Mesothelial cell of epicardium (in vitro differentiated cells): ENCODE data around the gene CHIT1. TPM values are rescaled to one million over a fixed set of nuclear protein-coding genes. Genes with fewer than 3 reads are reported as not detected.
A peak's percentile ranks its signal among the peaks of the same experiment; 100 is the strongest.

Experiments used
- DNase-seq, 2 experiments: peaks; one replicate each; pipeline ENCODE4 v3.0.0; 2021; ENCODE audit warnings: low spot score in 2 of 2; ENCODE audit not compliant: unreplicated experiment in 2 of 2
- H3K27ac Mint-ChIP-seq: 2 replicates; pipeline ENCODE4 v1.8.0; 2021; ENCODE audit warnings: mixed read lengths
- H3K27me3 Mint-ChIP-seq: 2 replicates; pipeline ENCODE4 v1.8.0; 2021; ENCODE audit warnings: low read depth, mixed read lengths
- H3K36me3 Mint-ChIP-seq: 2 replicates; pipeline ENCODE4 v1.8.0; 2021; ENCODE audit warnings: mixed read lengths
- H3K4me1 Mint-ChIP-seq: 2 replicates; pipeline ENCODE4 v1.8.0; 2021; ENCODE audit warnings: mixed read lengths
- H3K4me3 Mint-ChIP-seq: 2 replicates; pipeline ENCODE4 v1.8.0; 2021; ENCODE audit warnings: mild to moderate bottlenecking, moderate library complexity, mixed read lengths
- H3K9me3 Mint-ChIP-seq: 2 replicates; pipeline ENCODE4 v1.8.0; 2021; ENCODE audit warnings: mixed read lengths
- total RNA-seq: library from RNA; stranded (reverse); gene quantifications from 3 replicates; pipeline ENCODE4 v1.2.1, GENCODE V29; 2021
- TF ChIP-seq, protein P1 (sequence below): fragments of 200-600 bp; sonication (generic); IDR thresholded peaks from one replicate; pipeline ENCODE4 v1.5.0; 2021; ENCODE audit warnings: antibody characterized with exemption; ENCODE audit not compliant: unreplicated experiment

The CHIT1 gene
- total RNA-seq, 1 donor from 2014 or later = 0.13 TPM

DNA sequence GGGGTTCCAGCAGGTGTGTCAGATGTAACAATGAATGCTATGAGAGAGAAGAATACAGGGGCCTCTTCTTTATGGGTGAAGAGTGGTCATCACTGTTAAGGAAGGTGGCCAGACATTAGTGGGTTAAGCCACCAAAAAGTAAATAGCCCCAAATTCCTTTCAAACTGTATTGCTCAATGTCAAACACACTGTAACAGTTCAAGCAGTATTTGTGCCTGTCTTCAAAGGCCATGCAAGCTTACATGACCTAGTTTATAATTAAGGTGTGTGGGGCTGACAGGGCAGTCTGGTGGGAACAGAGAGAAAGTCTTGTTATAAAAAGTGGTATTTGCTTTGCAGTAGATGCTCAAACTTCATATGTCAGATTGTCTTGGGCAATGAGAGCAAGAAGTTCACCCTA is 18.5 kb downstream of the CHIT1 start:
- TF ChIP-seq, protein P1, sequence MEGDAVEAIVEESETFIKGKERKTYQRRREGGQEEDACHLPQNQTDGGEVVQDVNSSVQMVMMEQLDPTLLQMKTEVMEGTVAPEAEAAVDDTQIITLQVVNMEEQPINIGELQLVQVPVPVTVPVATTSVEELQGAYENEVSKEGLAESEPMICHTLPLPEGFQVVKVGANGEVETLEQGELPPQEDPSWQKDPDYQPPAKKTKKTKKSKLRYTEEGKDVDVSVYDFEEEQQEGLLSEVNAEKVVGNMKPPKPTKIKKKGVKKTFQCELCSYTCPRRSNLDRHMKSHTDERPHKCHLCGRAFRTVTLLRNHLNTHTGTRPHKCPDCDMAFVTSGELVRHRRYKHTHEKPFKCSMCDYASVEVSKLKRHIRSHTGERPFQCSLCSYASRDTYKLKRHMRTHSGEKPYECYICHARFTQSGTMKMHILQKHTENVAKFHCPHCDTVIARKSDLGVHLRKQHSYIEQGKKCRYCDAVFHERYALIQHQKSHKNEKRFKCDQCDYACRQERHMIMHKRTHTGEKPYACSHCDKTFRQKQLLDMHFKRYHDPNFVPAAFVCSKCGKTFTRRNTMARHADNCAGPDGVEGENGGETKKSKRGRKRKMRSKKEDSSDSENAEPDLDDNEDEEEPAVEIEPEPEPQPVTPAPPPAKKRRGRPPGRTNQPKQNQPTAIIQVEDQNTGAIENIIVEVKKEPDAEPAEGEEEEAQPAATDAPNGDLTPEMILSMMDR = no peak
- Mint-ChIP-seq H3K4me1 (peaks cover 7% of the 10 kb centered on the region), H3K27ac (no peak overlapping the region), H3K9me3 (no peaks in the 10 kb centered on the region), H3K4me3 (no peak overlapping the region), H3K27me3 (peaks cover 6% of the 10 kb centered on the region), H3K36me3 (no peaks in the 10 kb centered on the region)
- DNase-seq = no peak

DNA sequence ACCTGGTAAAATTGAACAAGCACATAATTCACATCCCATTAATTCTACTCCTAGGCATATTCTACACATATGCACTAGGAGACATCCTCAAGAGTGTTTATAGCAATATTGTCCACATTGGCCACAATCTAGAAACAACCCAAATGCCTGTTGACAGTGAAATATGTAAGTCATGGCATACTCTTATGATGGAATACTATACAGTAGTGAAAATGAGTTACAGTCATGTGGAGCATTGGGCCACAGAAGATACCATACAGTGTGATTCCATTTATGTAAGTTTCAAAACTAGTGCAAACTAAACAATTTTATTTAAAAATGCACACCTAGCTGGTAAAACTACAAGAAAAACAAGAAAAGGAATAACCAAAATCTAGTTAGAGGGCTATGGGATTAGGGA is 19.1 kb downstream of the CHIT1 start:
- DNase-seq = no peak
- Mint-ChIP-seq H3K4me3 (no peak overlapping the region), H3K36me3 (no peaks in the 10 kb centered on the region), H3K9me3 (no peaks in the 10 kb centered on the region), H3K4me1 (peaks cover 7% of the 10 kb centered on the region), H3K27ac (no peak overlapping the region), H3K27me3 (peaks cover 6% of the 10 kb centered on the region)
- TF ChIP-seq, protein P1 = no peak

DNA sequence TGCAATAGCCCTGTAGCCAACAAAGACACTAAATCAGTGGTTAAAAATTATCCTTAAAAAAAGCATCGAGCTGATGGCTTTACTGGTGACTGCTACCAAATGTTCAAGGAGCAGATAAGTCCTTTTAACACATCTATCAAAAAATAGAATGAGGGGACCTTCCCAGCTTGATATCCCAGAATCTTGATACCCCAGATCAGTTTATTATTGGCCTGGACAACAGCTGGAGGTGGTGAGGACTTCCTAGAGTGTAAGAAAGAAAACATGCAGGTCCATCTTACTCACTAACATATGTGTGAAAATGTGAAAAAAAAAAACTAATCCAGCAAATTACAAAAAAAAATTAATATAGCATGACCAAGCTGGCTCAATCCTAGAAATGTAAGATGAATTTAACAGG is 21.3 kb downstream of the CHIT1 start:
- peaks cover 7% of the 10 kb centered on the region for H3K4me1 Mint-ChIP-seq
- no peaks in the 10 kb centered on the region for H3K36me3 Mint-ChIP-seq
- no peak for DNase-seq
- H3K27me3 Mint-ChIP-seq = peaks cover 3% of the 10 kb centered on the region
- TF ChIP-seq, protein P1 = no peak
- no peaks in the 10 kb centered on the region for H3K9me3 Mint-ChIP-seq
- H3K4me3 Mint-ChIP-seq = no peak overlapping the region
- H3K27ac Mint-ChIP-seq = no peak overlapping the region

DNA sequence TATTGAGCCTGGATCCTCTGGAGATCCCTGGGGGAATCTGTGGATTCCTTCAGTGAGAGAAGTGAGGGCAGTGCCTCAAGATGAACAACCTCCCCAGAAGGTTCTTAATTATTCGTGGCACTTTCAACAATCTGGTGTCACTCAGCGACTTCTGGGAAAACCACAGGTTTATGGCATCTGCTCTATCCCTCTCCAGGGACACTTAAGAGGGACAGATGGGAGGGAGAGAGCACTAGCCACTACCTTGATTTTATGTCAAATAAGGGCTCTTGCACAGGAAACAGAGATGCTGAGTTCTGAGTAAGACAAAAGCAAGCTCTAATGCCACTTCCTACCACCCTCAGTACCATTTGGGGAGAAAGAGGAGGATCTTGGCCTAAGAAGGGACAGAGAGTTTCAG is 21.7 kb downstream of the CHIT1 start:
- Mint-ChIP-seq H3K4me3 (no peak overlapping the region), H3K4me1 (peaks cover 9% of the 10 kb centered on the region), H3K27me3 (peaks cover 3% of the 10 kb centered on the region), H3K27ac (no peak overlapping the region), H3K9me3 (no peaks in the 10 kb centered on the region), H3K36me3 (no peaks in the 10 kb centered on the region)
- TF ChIP-seq, protein P1 = no peak
- DNase-seq = no peak

DNA sequence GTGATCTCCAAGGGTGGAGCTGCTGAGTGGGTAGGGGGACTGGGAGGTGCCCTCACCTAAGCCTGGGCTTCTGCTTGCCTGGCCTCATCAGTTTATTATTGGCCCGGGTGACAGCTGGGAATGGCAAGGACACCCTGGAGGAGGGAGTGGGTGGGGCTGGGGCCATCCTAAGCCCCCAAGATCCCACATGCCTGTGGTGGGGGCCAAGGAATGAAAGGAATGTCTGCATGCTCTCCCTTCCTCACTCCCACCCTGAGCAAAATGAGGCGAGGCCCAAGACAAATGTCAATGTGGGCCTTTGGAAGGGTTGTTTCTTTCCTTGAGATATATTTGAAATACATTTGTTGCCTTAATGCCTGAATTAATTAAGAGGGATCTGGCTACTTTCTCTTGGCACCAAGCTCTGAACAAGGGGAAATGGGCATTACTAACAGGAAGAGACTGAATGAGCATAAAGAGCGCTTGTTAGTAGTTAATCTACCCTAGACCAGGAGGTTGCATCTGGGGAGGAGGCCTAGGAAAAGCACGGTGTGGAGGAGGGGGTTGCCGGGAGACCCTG is 23.3 kb downstream of the CHIT1 start:
- no peak overlapping the region for H3K4me3 Mint-ChIP-seq
- H3K27me3 Mint-ChIP-seq = peaks cover 9% of the 10 kb centered on the region
- H3K36me3 Mint-ChIP-seq = no peaks in the 10 kb centered on the region
- H3K4me1 Mint-ChIP-seq = peaks cover 9% of the 10 kb centered on the region
- DNase-seq = no peak
- H3K27ac Mint-ChIP-seq = peak overlapping the region; percentile 50
- no peaks in the 10 kb centered on the region for H3K9me3 Mint-ChIP-seq
- TF ChIP-seq, protein P1 = no peak

DNA sequence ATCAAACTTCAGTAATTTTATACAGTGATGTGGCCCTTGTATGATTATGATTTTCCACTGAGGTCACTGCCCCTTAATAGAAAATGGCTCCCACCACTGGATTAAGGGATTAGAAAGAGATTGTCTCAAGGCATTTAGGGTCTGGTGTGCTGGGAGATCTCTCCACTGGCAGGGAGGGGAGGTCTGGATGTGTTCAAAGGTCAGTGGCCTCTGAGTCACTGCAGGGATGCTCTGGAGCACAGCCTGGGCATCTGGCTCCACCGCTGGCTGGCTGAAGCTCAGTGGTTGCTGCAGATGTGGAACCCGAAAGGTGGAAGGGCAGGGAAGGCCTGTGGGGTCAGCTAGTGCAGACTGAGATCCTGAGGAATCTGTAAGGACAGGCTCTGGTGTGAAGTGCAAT is 24.7 kb downstream of the CHIT1 start:
- H3K27ac Mint-ChIP-seq = no peak overlapping the region
- H3K4me3 Mint-ChIP-seq = no peak overlapping the region
- no peaks in the 10 kb centered on the region for H3K36me3 Mint-ChIP-seq
- TF ChIP-seq, protein P1 = no peak
- no peaks in the 10 kb centered on the region for H3K9me3 Mint-ChIP-seq
- peaks cover 14% of the 10 kb centered on the region for H3K27me3 Mint-ChIP-seq
- peaks cover 9% of the 10 kb centered on the region for H3K4me1 Mint-ChIP-seq
- no peak for DNase-seq
